Measurements from ENCODE around the gene SPATA1. TPM values are rescaled to one million over a fixed set of nuclear protein-coding genes. Genes with fewer than 3 reads are reported as not detected.
A peak's percentile ranks its signal among the peaks of the same experiment; 100 is the strongest.

The SPATA1 gene
- total and polyA plus RNA-seq, 2 of the 13 experiments (the other 11 are each of a cell fraction or from before 2014, with no cell fraction given) = 0.70 to 1.4 TPM

- TF ChIP-seq NONO (IDR thresholded peaks at IDR 0.05) = no peak
- TF ChIP-seq NONO (CRISPR knock-in tag; conservative IDR thresholded peaks at IDR 0.05) = peak; percentile 20; the same call in 1 of the 2 replicates
- TF ChIP-seq ZBED4 (CRISPR knock-in tag; IDR thresholded peaks at IDR 0.05; ENCODE audit: borderline replicate concordance) = peak; percentile 30; the same call in 1 of the 2 replicates
- peak; percentile 85 for TF ChIP-seq TAF15 (IDR thresholded peaks at IDR 0.05; ENCODE audit: low read depth, low read length, poor library complexity, severe bottlenecking)
- TF ChIP-seq SAFB2 (CRISPR knock-in tag; IDR thresholded peaks at IDR 0.05; ENCODE audit: borderline replicate concordance, low read depth) = no peak; the same call in 1 of the 2 replicates
- TF ChIP-seq NCOR1 (IDR thresholded peaks at IDR 0.05; ENCODE audit: borderline replicate concordance, low read length) = 0 out of 2 replicates have a peak, but pooled peaks have one; percentile 30
- TF ChIP-seq NAIF1 (CRISPR knock-in tag; IDR thresholded peaks at IDR 0.05; ENCODE audit: borderline replicate concordance) = peak; percentile 92
- TF ChIP-seq MEIS2 (CRISPR knock-in tag; IDR thresholded peaks at IDR 0.05) = peak; percentile 24; the same call in 1 of the 2 replicates
- peak; percentile 19; the same call in 1 of the 2 replicates for TF ChIP-seq HBP1 (CRISPR knock-in tag; IDR thresholded peaks at IDR 0.05; ENCODE audit: low read depth)
- peak; percentile 72 for TF ChIP-seq RBM22 (optimal IDR thresholded peaks at IDR 0.05; ENCODE audit: low read length)
- TF ChIP-seq RBAK (CRISPR knock-in tag; IDR thresholded peaks at IDR 0.05) = no peak
- no peak for TF ChIP-seq CREB1 (IDR thresholded peaks at IDR 0.05)
- TF ChIP-seq CREB1 (CRISPR knock-in tag; IDR thresholded peaks at IDR 0.05) = peak; percentile 83
- TF ChIP-seq HOMEZ (CRISPR knock-in tag; IDR thresholded peaks at IDR 0.05; ENCODE audit: low read depth) = 0 out of 2 replicates have a peak, but pooled peaks have one; percentile 58
- peak; percentile 43; the same call in 1 of the 2 replicates for TF ChIP-seq HMGXB3 (CRISPR knock-in tag; IDR thresholded peaks at IDR 0.05; ENCODE audit: borderline replicate concordance)
- TF ChIP-seq DNMT3B (CRISPR knock-in tag; conservative IDR thresholded peaks at IDR 0.05) = peak; percentile 55; the same call in 1 of the 2 replicates
Measured at GRCh38 chr1:84478876-84479868, 27.0 kb upstream of the SPATA1 start, which contains the start of gene RPF1 (continued).
